GM19438 (cell line): ENCODE measurements around the gene ARAP1.

Source experiments
- ATAC-seq: cut with Tn5 transposase; IDR thresholded peaks from one replicate; pipeline ENCODE4 v1.9.1; 2021; ENCODE audit warnings: low read depth; ENCODE audit not compliant: unreplicated experiment

Gene ARAP1

GRCh38 chr11:72726266-72727220, 25.7 kb downstream of the ARAP1 start:
- no peak for ATAC-seq

- ATAC-seq: no peak
Measured at GRCh38 chr11:72725724-72726028, 26.5 kb downstream of the ARAP1 start.

- no peak for ATAC-seq
Measured at GRCh38 chr11:72724851-72725723, 27.1 kb downstream of the ARAP1 start.

DNA sequence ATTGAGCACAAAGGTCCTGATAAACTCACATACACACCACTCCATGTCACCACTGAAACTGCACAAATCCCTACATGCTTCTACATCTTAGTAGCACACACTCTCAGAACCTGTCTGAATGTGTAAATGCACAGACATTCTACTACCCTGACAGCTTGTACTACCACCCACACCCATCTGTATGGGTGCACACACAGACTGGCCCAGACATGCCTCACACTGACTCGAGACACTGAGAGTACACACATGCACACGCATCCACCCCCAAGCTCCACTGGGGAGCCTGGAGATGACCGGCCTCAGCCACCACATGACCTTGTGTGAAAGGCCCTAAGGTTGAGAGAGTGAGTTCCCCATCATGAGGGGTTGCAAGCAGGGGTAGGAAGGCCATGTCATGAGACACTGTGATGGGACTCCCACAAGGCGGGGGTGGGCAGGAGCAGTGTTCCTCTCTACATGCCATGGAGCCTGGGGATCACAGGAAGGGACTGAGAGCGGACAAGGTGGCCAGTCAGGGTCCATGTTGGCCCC, 28.1 kb downstream of the ARAP1 start:
- ATAC-seq: no peak

- no peak for ATAC-seq
Measured at GRCh38 chr11:72723508-72723907, 28.7 kb downstream of the ARAP1 start.

DNA sequence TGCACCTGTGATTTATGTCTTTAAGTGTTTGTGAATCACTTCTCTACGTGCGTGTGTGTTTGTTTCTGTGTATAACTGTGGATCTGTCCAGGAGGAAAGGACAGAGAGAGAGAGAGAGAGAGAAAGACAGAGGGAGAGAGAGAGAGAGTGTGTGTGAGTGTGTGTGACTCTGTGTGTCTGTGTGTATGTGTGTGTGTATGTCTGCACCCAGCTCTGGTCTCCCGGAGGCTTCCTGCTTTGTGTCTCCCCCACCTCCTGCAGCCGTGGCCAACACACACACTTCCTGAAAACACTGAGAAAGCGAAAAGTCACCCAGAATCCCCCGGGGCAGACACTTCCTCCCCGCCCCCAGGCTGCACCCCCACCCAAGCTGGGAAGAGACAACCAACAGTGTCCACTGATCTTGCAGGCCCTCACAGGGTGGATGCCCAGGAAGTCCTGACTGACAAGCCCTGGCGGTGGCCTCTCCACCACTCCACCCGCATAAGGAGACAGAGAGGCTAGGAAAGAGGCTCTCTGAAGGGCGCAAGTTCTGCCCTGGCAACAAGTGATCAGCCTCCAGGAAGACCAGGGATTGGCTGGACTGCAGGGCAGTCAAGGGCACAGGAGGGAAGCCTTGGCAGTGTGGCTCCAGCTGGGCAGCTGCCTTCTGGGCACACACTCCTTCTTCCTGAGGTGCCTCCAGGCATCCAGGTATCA, 30.0 kb downstream of the ARAP1 start:
- ATAC-seq: peak; percentile 80

- ATAC-seq: no peak
Measured at GRCh38 chr11:72721689-72722049, 30.5 kb downstream of the ARAP1 start.

DNA sequence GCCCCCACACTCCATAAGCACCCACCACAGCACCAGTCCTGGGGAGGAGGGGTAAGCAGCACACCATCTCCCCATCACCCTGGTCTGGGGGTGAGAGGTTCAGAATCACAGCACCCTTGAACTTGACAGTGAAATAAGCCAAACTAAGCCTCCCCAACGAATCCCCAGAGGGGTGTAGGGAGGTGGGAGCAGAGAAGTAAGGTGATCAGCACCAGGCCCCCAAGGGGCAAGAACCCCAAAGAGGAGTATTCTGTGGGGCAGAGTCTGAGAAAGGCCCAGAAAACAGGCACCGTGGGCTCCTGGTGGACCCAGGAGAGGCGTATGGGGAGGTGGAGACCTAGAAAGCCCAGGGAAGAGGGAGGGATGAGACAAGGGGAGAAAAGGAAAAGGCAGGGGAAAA, 30.9 kb downstream of the ARAP1 start:
- ATAC-seq: no peak

DNA sequence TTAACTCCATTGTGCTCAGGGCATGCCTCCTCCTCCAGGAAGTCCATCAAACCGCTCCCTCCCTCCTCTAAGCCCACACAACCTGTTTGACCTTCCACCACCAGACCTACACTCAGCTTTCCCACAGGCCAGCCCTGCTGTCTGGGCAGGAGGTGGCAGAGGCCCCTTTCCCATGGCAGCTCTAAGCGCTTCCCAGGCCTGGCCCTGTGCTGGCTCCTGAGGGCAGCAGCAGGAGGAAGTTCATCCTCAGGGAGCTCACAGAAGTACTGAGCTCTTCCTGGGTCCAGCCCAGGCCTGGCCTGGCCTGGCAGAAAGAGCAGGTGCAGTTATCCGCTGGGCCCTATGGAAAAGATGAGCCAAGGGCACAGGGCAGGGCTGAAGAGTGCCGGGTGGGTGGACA, 31.4 kb downstream of the ARAP1 start:
- no peak for ATAC-seq

DNA sequence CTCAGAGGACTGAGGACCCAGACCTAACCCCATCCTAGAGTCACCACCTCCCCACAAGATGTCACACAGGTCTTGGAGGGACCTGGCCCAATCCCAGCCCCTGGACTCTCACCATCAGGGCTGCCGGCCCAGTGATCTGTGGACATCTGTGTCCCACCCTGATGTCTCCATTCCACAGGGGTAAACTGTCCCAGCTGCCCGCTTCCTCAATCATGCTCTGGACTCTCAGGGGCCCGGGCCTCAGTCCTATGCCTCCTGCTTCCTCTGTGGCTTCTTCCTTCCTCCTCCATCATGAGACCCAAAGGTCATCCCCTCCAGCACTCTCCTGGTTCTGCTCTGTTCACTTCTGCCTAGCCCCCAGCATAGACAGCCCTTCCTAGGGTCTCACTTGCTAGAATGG, 32.2 kb downstream of the ARAP1 start:
- no peak for ATAC-seq

DNA sequence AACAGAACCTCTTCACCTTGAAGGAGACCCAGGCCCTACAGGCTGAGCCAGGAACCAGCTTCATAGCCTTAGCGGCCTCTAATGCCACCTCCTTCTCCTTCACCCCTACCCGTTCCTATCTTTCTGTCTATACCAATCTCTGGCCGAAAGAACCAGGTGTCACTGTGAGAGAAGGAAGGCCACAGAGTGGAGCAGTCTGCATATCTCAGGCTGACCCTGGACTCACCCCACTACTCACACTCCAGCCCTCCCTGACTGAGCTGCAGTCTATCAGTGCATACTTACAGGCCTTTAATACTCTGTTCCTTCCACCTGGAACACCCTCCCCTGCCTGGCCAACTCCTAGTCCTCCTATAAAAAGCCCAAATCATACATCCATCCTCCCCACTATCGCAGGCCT, 32.7 kb downstream of the ARAP1 start:
- no peak for ATAC-seq

DNA sequence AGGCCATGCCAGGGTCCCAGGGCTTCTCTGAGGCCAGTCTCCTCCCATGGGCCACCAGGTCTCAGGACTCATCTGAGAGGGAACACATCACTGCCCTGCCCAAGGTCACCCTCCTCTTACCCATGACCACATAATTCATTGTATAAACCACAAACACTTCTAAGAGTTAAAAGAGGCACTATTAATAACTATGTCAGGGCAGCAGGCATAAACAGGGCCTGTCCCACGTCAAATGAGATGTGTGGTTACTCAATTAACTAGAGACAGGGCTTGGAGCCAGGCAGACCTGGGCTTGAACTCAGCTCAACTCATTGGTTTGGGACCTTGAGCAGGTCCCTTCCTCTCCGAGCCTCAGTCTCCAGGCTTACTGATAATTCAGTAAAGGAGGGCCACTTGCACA, 33.1 kb downstream of the ARAP1 start:
- no peak for ATAC-seq

GRCh38 chr11:72718101-72718501, 34.1 kb downstream of the ARAP1 start:
- no peak for ATAC-seq

DNA sequence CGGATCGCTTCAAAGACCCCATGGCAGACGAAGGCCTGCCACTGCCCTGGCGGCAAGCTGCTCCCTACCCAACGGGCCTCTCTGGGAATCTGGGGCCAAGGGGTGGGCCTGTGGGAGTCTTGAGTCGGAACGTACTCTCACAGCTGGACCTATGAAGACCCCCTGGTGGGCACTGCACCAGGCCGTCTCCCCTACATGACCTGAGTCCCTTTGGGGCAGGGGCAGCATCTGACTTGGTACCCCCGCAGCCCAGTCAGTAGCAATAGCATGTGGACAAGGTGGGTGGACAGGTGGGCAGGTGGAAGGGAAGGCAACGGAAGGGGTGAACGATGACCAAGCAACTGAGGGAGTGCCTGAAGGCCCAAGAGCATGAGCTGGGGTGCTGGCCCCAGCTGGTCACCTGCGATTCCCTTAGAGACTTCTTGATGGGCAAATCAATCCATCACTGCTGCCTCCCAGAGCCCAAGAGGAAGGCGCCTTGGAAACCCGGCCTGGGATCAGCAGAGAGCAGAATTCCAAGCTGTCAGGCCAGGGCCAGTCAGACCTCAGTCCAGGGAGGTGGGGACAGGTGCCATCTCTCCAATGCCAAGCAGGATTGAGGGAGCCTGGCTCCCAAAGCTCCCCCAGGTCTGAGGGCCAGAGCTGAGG, 35.3 kb downstream of the ARAP1 start:
- ATAC-seq: no peak

- ATAC-seq: no peak
Measured at GRCh38 chr11:72716290-72716689, 35.9 kb downstream of the ARAP1 start.

DNA sequence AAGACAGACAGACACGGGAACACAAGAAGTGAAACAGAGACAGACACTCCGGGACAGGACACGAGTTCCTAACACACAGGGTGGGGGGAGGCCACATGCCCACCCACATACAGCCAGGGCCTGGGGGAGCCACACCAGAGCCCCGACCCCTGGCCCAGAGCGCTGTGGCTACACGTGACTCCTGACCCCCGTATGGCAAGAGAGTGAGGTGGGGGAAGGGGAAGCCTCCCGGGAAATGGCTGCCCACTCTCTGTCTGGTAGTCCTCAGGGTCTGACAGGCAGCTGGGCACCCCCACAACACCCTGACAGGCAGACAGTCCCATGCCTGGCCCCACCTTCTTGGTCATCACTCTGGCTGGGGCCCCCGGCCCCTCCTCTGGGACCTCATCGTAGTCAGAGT, 39.4 kb downstream of the ARAP1 start:
- no peak for ATAC-seq

DNA sequence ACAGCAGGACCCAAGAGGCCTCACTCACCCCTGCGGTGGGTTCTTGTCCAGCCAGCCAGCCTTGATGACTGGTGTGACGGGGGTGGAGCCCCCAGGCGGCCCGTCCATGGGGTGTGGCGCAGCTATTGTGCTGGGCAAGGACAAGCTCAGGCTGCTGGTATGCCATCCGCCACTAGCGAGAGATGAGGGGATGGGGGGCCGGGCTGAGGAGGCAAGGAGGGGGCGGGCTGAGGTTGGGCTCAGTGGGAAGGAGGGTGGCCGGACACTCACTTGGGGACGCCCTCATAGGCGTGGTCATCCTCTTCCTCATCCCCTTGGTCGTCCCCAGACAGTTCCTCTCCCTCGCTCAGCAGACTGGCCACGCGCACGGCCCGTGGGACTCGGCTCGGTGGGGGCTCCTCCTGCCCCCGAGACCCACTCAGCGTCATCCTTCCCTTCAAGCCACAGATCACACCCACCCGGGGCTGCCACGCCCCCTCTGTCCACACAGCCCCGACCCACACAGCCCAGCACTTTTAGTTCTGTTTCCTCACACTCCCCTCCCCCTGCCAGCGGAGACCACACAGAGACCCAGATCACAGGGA, 39.9 kb downstream of the ARAP1 start:
- ATAC-seq: no peak

GRCh38 chr11:72711141-72711540, 41.1 kb downstream of the ARAP1 start:
- no peak for ATAC-seq

GRCh38 chr11:72710278-72710677, 41.9 kb downstream of the ARAP1 start:
- no peak for ATAC-seq
